LNCaP clone FGC (cell line): ENCODE data around the gene PHKA2.
"Not testable (repeated sequence)": the region's sequence is repeated elsewhere in the genome, so short reads cannot be mapped to it uniquely, and the experiment has no call there.

Source experiments
- DNase-seq: peaks from one replicate; pipeline ENCODE4 v3.0.0-alpha.2; 2011; ENCODE audit warnings: low read depth
- H3K4me3 ChIP-seq: 2 replicates; pipeline ENCODE4 v1.5.1; 2011; ENCODE audit warnings: mild to moderate bottlenecking, low read depth, low read length, control low read depth
- CTCF ChIP-seq: IDR thresholded peaks from 2 replicates; pipeline ENCODE4 v1.5.1; 2012; ENCODE audit warnings: mild to moderate bottlenecking; ENCODE audit not compliant: control insufficient read depth, insufficient read depth; ENCODE audit errors: extremely low read depth

PHKA2 gene

GRCh38 chrX:18855919-18856644 is 127.8 kb downstream of the PHKA2 start:
- TF ChIP-seq CTCF: no peak
- DNase-seq: no peak
- H3K4me3 ChIP-seq: no peak overlapping the region

GRCh38 chrX:18847901-18848300 is 136.0 kb downstream of the PHKA2 start:
- H3K4me3 ChIP-seq, DNase-seq: not testable (repeated sequence)
